CD4-positive, alpha-beta T cell treated with Interleukin-17A for 1 hour (primary cell): ENCODE results near the gene RPS21.
"Not testable (repeated sequence)": the region's sequence is repeated elsewhere in the genome, so short reads cannot be mapped to it uniquely, and the experiment has no call there.

Source experiments
- DNase-seq: peaks from one replicate; pipeline ENCODE4 v3.0.0-alpha.2; 2020

The RPS21 gene

DNA sequence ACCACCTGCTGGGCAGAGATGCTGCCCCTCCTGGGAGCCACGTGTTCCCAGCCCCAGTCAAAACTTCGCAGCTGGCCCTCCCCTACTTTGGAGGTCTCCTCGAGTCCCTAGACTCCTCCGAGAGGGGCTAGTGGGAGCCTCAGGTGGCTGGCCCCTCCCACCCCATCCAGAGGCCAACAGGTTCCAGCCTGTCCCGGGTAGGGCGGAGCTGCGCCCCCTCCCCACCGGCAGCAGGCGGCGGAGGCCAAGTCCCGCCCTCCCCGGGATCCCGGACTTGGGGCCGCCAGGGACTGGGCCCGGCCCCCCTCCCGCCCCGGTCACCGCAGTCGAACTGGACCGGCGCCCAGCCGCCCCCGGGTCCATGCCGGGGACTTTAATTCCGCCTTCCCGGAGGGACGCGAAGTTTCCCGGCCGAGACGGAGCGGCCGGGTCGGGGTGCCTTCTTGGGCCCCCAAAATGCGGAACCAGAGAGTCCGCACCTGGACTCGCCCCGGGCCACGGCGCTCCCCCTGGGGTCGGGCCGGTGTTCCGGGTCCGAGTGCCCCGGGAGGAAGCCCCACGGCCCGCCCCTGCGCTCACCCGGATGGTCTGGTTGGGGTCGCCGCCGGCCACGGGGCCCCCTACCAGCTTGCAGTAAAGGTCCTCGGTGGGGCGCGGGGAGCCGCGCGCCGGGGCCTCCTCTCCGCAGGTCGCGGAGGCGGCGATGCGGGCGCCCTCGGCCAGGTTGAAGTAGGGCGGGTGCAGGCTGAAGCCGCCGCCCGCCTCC is 20.4 kb upstream of the RPS21 start:
- DNase-seq, result no peak

DNA sequence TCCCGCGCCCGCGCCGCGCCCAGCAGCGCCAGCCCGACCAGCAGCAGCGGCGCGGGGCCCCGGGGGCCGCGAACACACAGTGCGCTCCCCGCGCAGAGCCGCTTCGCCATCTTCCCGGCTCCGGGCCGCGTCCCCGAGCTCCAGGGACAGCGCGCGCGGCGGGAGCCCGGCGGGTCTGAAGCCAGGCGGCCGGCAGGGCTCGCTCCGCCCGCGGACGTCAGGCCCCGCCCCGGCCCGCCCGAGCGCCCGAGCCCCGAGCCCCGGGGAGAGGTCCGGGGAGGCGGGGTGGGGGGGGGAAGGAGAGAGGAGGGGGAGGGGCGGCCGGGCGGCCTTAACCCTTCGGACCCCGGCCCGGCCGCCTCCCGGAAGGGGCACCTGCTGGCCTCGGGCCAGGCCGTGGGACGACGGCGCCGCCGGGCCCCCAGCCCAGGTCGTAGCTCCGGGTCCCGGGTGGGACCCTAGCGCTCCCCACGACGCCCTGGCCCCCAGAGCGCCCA is 19.7 kb upstream of the RPS21 start, which contains the start of gene LAMA5:
Gene LAMA5, minus strand, starts transcription at position 177 of the 497 bp plus-strand sequence. Its CDS starts 67 bp downstream, at position 110.
- DNase-seq, result no peak

DNA sequence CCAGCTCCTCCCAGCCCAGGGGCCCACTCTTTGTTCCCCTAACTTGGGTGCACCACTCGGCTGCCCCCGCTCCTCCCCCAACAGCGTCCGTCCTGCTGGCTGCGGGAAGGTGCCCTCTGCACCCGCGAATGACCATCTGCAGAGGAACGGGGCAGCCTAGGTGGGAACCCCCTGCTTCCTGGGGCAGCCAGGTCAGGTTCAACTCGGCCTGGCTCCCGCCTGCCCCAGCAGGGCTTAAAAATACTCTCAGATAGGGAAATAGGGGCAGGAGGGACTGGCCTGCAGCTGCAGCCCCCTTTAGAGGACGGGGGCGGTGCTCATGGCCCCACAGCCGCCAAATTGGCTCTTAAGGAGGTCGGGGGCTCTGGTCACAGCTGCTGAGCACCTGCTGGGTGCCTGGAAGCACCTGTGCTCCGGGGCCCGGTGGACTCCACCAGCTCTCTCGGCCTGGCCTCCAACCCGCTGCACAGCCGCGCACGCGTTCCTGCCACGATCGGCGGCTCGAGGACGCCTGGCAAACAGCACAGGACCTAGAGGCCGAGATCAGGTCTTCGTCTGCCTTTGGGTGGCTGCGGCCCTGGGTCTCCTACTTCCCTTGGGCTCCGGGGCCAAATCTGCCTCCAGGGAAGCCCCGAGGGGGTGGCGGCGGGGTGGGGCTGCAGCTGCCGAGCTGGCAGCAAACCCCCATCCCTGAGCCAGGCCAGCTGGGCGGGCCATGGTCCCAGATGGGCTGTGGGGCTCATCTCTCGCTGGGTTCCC is 19.1 kb upstream of the RPS21 start:
- DNase-seq, result no peak

GRCh38 chr20:62368392-62368975 is 18.4 kb upstream of the RPS21 start:
- no peak for DNase-seq

- DNase-seq, result no peak
Measured at GRCh38 chr20:62368976-62369814, 17.7 kb upstream of the RPS21 start.

- no peak for DNase-seq
Measured at GRCh38 chr20:62369815-62370114, 17.1 kb upstream of the RPS21 start.

GRCh38 chr20:62370115-62370806 is 16.6 kb upstream of the RPS21 start:
- no peak for DNase-seq

DNA sequence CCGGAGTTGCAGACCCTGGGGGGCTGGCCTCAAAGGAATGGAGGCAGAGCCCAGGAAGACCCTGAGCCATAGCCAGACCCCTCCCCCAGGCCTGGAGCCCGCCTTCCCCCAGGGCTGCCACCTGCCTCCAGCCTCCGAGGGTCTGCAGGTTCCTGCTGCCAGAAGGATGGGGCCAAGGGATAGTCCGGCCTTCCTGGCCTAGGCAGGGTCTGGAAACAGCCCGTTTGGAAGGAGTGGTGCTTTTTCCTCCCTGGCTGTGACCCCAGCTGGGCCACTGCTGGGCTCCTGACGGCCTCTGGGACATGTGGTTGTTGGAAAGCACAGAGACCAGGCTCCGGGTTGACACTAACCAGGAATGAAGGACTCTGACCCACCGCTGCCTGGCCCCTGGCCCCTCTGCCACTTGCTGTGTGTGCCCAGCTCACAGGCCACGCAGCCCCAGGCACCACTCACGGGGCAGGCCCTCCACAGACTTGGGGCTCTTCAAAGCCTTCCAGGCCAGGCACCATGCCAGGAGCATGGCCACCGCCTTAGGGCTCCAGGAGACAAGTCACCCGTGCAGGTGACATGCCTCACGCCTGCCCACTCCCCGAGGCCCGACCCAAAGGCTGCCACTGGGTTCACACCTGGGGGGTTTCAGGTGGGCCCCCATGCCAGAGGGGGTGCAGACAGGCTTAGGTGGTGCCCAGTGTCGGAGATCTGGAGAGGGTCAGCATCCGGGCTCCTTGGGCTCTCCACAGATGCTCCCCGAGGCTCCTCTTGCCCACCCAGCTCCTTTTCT is 15.9 kb upstream of the RPS21 start:
- DNase-seq, result no peak

GRCh38 chr20:62371588-62372041 is 15.3 kb upstream of the RPS21 start:
- DNase-seq, result no peak

DNA sequence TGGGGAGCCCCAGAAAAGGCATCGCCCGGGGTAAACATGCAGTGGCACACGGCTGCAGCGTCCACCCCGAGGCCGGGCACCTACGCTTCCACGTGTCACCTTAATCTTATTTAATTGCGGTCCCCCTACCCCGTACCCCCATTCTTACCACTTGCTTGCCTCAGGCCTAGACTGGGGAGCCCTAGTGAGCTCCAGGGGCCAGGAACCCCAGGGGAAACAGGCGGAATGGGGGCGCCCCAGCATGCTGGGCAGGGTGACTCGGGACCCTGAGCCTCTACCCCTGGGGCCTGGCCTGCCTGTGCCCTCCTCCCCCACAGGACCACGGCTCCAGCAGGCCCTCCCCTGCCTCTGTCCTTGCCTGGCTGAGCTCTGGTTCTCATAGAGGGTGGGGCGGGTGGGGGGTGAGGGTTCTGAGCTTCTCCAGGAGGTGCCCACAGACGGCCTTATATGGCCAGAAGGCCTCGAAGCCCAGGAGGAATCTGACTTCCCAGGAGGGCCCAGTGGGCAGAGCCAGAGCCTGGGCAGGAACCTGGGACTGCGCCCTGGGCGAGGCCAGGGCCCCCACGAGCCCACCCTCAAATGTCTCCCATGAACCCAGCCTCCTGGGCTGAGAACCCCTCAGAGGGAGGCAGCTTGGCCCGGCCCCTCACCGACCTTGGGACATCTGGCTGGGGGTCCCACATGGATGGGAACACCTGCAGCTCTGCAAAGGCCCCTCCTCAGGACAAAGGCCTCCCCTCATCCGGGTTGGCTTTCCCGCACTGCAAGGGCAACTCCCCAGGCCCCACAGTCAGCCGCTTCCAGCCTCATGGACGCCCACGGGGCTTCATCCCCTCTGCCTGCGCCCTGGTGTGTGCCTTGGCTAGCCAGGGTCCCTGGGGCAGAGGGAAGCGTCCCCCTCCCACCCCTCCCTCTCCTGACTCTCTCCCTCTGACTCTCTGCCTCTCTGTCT is 14.6 kb upstream of the RPS21 start:
- DNase-seq, result no peak

DNA sequence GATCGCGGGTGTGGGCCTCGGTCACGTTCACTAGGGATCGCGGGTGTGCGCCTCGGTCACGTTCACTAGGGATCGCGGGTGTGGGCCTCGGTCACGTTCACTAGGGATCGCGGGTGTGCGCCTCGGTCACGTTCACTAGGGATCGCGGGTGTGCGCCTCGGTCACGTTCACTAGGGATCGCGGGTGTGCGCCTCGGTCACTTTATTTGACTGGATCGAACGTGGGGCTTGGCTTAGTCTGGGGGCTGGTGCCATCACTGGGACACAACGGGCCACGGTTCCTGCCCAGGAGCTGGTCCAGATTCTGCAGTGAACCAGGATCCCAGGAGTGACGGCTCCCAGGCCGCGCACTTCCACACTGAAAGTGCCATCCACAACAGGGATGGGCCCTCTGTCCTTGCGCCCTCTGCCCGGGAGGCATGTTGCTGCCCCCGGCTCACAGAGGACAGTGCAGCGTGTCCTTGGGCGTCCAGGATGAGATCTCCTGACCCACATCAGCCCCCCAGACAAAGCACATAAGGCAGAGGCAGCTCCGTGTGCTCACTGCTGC is 13.2 kb upstream of the RPS21 start:
- not testable (repeated sequence) for DNase-seq

DNA sequence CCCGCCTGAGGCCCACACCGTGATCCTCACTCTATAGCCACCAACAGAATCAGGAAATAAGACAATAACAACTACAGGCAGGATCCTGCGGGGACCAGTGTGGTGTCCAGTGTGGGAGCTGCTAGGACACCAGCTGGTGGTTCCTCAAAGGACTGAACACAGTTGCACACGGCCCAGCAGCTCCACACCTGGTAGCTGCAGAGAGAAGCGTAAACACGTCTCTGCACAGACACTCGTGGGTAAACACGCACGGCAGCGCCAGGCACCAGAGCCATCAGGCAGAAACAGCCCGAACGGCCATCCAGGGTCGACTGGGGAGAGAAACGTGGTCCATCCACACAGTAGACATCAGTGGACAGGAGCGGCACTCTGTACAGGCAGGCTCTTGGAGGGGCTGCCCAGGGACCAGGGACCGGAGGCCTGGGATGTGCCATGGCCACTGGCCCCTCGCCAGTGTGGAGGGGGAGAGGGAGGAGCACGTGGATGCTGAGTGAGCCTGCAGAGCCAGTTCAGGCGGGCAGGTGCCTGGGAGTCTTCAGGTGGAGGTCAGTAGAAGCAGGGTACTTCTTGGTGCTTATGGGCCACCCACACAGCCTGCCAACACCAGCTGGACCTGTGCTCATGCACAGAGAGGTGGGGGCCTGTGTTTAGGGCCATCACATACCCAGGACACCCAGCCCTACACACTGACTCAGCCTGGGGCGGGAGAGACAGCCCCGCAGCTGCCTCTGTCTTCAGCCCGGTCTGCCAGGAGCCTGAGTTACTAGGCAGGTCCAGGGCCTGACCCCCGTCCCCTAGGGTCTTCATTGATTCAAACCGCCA is 12.4 kb upstream of the RPS21 start:
- no peak for DNase-seq

DNA sequence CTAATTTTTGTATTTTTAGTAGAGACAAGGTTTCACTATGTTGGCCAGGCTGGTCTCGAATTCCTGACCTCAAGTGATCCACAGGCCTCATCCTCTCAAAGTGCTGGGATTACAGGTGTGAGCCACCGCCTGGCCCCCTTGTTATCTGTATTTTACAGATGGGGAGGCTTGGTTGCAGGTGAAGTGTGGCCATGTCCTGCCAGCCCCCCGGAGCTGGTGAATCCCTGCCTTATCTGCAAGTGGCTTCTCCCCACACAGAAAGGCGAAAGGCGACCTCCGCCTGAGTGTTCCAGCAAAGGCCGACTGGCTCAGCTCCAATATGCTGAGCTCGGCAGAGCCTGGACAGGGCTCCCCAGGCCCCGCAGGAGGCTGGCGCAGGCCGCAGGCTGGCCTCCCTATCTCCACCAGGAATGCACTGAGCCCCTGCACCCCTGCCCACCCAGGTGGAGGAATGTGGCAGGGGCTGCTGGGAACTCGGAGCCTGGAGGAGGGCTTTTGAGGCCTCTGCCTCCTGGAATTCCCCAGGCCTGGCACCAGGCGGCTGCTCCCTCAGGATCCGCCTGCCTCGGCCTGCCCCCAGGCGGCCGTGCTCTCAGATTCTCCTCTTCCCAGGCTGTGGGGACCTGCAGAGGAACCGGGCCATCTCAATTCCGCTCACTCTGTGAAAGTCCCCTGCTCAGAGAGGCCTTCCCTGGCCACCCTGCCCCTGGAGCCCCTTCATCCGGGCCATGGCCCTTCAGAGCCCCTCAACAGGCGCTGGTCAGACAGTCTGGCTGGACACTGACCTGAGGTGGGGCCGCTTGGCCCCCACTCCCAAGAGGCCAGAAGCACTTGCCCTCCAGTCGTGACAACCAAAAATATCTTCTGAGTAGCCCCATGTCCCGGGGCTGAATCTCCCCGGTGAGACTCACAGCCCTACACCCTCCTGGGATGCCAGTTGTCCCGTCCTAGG is 10.5 kb upstream of the RPS21 start:
- DNase-seq, result no peak

GRCh38 chr20:62377064-62377461 is 9.8 kb upstream of the RPS21 start:
- DNase-seq, result no peak

- DNase-seq, result no peak
Measured at GRCh38 chr20:62377615-62378178, 9.2 kb upstream of the RPS21 start.

- DNase-seq, result no peak
Measured at GRCh38 chr20:62378215-62378614, 8.7 kb upstream of the RPS21 start.

DNA sequence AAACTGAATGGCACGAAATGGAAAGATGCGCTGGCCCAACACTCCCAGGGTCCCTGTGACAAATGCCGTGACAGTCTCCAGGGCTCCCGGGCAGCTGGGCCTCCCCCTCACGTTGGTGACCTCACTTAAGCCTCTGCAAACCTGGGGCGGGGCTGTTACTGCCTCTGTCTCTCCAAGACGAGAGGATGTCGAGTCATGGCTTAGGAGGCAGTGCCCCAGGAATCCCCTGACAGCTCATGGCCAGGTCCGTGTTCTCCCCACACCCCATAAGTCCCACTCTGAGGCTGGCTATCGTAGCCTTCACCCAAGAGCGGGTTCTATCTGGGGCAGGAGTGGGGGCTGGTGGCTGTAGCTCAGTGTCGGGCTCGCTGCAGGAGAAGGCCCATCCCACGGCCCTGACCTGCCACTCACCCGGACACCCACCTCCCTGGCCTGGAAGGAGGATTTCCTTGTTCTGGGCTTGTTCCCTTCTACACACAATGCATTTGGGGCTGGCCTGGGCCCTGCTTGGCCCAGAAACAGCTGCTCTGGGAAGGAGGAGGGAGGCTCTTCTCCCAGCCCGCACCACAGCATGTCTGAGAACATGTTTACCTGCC is 5.6 kb upstream of the RPS21 start:
- DNase-seq, result no peak
